GM19043 (cell line): ENCODE data around the gene FLNB.

Experiments
- ATAC-seq: cut with Tn5 transposase; IDR thresholded peaks from one replicate; pipeline ENCODE4 v1.9.1; 2021; ENCODE audit warnings: low read depth; ENCODE audit not compliant: unreplicated experiment

FLNB gene

DNA sequence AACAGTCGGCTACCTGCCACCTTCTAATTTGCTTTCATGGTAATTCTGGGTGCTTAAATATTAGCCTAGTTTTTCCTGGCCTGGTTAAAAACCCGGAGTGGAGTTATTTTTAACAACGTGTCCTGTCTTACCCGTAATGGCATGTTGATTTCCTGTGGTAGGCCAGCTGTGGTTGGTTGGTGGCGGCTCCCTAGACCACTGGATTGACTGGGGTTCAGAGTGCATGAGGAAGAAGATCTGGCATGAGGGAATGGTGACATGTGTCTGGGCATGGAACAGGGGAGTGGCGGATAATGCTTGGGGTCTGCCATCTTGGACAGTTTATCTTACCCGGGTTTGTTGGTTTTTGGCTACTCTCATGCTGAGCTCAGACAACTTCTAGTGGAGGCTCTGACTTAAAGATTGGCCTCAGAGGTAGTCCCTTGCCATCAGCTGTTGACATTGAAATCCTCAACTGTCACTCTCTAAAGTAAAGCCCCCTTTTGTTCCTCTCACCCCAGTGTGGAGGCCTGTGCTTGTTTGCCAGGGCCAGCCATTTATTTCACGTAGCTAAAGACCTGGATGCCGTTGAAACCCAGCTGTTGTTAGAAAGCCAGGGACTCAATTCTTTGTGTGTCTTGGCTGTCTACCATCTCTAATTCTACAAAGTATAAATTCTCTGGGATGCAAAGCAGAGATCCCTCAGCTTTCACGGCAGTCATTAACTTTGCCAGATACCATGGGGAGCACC lies 121.0 kb downstream of the FLNB start:
- no peak for ATAC-seq

DNA sequence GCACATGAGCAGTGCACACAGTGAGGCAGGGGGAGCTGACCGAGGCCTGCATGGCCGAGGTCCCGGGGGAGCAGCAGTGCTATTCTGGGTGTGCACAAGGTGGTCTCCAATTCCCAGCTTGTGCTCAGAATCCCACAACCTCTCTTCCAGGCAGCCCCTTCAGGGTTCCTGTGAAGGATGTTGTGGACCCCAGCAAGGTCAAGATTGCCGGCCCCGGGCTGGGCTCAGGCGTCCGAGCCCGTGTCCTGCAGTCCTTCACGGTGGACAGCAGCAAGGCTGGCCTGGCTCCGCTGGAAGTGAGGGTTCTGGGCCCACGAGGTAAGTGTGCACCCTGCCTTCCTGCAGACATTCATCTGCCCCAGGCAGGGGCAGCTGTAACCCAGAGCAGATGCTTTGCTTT lies 122.4 kb downstream of the FLNB start:
- no peak for ATAC-seq

DNA sequence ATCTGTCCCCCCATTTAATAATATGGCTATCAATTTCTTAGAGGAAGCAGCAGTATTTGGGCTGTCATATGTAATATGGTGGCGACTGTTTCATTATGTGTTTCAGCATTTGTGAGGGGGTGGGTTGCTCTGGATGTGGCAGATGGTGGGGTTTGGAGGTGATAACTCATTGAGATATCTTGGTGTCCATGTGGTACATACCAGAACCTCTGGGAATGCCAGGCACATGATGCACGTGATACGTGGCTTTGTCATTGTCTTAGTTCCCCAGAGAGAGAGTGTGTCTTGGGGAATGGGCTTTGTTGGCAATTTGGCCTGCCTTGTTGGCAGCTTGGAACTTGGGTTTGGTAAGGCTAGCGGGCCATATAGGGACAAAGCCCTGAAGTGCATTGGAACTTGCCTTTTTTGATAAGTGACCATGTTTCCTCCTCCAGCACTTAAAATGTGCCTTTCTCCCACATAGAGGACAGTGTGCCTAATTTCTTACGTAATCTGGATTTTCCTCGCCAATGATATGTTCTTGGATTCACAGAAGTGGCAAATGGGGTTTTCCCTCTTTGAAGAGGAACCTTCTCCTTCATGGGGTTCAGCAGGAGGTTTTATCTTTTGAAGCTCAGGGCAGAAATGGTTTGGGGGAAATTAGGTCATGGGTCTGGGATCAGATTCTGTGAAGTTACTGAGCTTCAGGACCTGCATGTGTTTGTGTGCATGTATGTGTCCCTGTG lies 123.0 kb downstream of the FLNB start:
- no peak for ATAC-seq

DNA sequence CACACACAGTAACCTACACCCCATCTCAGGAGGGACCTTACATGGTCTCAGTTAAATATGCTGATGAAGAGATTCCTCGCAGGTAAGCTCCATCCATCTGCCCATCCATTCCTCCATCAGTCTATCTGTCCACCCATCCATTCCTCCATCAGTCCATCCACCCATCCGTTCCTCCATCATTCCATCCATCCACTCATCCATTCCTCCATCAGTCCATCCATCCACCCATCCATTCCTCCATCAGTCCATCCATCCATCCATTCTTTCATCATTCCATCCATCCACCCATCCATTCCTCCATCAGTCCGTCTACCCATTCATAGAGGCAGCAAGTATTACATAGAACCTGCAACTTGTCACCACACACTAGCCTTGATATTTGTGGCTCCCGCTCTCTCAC lies 124.6 kb downstream of the FLNB start:
- no peak for ATAC-seq

DNA sequence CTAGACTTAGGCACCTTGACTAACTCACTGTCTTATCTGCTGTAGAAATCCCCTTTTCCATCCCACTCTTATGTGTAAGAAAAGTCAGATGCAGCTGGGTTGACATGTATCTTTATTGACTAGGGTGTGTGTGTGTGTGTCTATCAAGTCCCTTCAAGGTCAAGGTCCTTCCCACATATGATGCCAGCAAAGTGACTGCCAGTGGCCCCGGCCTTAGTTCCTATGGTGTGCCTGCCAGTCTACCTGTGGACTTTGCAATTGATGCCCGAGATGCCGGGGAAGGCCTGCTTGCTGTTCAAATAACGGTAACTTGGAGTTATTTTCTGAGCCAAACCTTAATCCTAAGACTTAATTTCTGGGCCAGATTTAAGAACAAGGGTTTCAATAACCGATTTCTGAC lies 126.2 kb downstream of the FLNB start:
- ATAC-seq, result no peak

DNA sequence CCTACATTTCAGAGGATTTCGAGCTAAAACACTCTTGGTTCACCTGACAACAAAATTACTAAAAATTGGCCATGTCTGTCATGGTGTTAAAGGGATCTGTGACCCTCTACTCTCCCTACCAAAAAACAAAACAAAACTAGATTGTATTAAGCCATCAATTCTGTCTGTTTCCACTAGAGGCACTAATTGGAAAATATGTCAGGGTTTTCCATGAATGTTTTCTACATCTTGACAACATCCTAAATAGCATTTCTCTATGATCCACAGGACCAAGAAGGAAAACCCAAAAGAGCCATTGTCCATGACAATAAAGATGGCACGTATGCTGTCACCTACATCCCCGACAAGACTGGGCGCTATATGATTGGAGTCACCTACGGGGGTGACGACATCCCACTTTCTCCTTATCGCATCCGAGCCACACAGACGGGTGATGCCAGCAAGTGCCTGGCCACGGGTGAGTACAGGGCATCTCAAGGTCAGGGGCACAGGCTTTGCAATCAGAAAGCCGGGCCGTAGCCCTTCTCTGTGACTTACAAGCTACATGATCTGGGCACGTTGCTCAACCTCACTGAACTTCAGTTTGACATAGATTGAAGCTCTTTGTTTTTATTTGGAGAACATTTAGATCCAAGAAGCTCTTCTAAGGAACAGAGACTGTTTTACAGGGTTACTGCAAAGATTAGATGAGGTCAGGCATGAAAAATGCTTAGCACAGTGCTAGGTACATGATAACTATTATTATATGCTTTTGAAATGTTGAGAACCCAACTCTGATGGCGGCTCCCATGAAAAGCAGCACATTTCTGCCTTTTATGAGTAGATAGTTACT lies 127.7 kb downstream of the FLNB start:
- ATAC-seq, result no peak

DNA sequence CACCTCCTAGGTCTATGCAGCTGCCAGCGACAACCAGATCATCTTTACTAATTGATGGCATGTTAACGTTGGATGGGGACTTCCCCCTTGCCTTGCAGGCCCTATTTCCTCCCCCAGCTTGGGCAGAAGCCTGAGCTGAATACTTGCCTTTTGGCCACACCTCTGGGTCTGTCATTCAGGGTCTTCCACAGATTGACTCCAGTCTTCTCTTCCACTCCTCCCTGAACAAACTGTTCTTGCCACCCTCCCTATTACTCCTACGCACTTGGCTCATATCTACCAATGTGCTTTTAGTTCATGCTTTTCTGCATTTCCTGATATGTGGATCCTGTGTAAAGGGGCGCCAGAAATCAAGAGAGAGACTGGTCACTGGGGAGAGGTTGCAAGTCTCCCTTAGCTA lies 129.1 kb downstream of the FLNB start:
- ATAC-seq, result no peak

DNA sequence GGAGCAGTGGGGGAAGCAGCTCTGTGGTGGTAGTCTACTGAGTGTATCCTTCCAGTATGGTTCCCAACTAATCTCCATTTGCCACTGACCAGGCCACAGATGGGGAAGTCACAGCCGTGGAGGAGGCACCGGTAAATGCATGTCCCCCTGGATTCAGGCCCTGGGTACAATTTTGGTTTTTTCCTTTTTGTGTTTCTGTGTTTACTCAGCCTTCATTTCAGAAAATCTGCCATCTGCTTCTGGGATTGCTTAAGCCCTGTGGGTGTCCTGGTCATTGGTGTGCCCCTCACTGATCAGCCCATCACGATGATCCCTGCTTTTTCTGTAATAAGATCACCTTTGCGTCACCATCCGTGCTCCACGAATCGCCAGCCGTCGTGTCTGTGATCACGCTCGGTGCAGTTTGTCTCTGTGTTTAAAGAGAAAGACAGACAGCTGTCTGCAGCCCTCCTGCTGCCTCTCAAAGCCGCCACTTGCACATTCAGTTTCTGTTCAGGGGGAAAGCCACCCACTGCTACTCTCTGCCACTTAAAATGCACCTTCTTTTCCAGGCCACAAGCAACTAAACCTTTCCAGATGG lies 133.6 kb downstream of the FLNB start:
- no peak for ATAC-seq

DNA sequence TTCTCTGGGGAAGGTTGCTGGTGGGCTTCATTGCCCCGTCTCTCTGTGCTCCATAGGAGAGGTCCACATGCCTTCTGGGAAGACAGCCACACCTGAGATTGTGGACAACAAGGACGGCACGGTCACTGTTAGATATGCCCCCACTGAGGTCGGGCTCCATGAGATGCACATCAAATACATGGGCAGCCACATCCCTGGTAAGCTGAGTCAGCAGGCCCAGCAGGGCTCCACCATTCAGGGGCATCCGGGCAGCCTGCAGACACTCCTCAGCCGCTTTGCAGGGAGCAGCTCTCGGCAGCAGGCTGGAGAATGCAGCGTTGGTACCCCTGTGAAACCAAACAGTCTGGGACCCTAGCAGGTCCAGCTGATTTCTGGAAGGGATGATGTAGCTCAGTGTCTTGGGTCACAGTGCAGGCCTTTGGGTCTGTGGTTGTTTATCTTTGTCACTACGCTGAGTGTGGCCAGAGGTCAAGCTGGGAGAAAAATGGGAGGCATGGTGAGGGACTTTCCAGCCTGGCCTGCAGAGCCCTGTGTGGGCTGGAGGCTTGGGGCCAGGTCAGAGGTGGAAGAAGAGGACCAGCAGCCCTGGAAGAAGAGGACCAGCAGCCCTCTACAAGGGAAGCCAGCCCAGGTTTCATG lies 135.3 kb downstream of the FLNB start:
- ATAC-seq, result no peak

DNA sequence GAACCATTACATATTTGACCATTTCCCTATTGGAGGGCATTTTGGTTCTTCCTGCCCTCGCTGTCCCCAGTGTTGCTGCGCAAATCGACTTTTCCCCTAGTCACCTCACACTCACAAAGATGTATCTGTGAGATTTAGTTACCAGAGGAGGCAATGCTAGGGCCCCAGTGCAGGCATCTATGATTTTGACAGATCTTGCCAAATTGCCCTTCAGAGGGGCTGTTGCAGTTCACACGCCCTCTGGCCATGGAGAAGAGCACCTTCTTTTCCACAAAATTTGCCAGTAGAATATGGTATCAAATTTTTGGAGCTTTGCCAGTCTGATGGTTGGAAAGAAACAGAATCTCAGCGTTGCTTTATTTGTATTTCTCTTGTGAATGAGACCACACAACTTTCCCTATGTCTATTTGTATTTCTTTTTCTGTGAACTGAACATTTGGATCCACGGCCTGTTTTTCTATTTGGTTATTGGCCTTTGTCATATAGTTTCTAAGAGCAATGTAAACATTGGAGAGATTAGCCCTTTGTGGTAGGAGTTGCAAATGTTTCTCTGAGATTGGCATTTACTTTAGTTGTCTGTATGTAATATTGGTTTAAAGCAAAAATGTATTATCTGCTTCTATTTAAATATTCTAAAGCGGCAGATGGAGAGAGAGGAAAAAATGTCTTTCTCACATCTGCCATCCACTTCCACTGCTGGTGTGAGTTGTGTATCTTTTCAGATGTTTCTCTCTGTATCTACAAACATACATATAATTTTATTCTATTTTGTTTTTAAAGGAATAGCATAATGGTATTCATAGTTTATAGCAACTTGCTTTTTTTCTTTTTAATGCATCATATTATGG lies 136.5 kb downstream of the FLNB start:
- no peak for ATAC-seq

DNA sequence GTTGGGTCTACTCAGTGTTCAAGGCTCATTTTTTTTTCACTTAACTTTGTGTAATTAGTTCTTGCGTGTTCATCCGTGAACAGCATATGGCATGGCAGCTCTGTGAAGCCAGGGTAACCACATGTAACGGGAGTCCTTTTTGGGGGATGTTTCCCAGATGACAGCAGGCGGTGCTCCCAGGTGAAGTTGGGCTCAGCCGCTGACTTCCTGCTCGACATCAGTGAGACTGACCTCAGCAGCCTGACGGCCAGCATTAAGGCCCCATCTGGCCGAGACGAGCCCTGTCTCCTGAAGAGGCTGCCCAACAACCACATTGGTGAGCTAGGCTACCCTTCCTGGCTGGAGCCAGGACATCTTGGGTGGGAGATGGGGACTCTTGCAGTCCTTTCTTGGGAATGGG lies 139.8 kb downstream of the FLNB start:
- ATAC-seq, result no peak

DNA sequence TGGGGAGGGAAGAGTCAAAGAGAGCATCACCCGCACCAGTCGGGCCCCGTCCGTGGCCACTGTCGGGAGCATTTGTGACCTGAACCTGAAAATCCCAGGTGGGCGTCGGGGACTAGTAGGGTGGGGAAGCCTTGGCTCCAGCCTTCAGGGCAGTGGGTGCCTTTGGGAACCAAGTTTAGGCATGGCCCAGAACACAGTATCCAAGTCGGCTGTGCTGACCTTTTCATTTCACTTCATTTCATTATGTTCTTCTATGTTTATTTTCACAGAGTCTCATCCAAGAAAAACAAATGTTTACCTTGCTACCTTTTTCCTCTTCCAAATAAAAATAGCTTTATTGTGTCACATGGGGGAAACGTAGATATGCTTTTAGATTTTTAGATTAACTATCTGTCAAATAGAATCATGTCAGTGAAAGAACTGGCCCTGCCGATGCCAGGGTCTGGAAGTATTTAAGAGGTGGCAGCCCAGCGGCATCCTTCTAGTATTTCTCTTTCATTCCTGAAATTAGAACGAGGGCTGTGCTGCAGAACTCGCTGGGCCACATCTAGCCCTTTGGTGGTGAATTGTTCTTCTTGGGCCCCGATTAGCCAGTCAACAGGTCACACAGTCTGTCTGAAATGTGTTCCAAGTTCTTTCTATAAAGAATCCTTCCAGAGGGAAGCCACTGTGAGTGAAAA lies 142.0 kb downstream of the FLNB start:
- ATAC-seq, result no peak

DNA sequence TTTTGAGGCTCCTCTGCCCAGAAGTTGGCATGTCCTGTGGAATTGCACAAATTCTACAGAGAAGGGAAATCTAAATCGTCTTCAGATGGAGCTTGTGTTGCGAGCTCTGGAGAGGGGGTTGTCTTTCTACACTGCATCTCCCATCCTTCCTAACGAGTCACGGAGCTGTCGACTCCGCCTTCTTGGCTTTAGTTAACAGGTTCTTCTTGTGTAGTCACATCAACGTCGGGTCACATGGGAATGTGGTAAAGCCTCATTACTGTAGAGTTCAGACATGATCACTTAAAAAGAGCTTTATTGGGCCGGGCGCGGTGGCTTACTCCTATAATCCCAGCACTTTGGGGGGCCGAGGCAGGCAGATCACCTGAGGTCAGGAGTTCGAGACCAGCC lies 142.6 kb downstream of the FLNB start:
- ATAC-seq, result no peak

DNA sequence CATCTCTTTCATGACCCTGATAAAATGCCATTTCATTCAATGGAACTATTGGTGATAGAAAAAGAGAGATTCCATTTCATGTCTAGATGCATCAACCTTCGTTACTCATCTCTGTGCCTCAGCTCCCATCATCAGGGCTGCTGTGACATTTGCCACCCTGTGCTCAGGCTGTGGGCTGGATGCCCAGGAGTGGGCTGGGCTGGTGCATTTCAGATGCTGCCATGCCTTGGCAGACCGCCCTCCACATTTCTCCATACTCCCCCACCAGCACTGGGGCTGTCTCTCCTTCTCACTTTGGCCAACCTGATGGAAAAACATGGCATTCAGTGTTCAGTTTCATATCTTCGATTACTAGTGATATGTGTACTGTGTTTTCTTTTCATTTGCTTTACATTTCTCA lies 143.4 kb downstream of the FLNB start:
- no peak for ATAC-seq

DNA sequence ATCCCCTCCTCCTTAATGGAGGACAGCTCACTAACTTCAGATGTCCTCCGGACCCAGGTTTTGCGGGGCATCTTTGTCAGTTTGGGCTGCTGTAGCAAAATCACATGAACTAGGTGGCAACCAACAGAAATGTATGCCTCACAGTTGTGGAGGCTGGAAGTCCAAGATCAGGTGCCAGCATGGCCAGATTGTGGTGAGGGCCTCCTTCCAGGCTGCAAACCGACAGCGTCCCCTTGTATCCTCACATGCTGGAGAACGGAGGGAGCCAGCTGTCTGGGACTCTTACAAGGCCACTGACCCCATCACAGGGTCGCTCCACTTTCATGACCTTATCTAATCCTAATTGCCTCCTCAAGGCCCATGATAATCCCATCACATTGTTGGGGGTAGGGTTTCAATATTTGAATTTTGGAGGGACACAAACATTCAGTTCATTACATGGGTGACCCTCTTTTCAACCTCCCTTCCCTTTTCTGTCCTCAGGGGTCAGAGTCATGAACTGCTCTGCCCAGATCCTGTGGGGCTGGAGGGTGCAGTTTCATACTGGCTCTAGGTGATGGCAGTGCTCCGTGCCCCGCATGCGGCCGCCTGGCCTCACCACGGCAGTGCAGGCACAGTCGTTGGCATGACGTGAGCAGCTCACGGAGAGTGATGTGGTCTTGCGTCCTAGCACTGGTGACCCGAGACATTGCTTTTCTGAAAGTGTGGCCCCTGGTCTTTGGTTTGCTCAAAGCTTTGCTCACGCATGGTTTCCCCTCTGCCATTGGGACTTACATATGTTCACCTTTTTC lies 144.2 kb downstream of the FLNB start:
- no peak for ATAC-seq

DNA sequence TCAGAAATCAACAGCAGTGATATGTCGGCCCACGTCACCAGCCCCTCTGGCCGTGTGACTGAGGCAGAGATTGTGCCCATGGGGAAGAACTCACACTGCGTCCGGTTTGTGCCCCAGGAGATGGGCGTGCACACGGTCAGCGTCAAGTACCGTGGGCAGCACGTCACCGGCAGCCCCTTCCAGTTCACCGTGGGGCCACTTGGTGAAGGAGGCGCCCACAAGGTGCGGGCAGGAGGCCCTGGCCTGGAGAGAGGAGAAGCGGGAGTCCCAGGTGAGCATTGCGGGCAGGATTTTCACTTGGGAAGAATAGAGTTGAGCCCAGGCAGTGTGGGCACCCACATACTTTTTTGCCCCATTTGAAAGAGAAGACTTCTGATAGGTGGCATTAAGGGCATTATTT lies 145.1 kb downstream of the FLNB start:
- ATAC-seq, result no peak

DNA sequence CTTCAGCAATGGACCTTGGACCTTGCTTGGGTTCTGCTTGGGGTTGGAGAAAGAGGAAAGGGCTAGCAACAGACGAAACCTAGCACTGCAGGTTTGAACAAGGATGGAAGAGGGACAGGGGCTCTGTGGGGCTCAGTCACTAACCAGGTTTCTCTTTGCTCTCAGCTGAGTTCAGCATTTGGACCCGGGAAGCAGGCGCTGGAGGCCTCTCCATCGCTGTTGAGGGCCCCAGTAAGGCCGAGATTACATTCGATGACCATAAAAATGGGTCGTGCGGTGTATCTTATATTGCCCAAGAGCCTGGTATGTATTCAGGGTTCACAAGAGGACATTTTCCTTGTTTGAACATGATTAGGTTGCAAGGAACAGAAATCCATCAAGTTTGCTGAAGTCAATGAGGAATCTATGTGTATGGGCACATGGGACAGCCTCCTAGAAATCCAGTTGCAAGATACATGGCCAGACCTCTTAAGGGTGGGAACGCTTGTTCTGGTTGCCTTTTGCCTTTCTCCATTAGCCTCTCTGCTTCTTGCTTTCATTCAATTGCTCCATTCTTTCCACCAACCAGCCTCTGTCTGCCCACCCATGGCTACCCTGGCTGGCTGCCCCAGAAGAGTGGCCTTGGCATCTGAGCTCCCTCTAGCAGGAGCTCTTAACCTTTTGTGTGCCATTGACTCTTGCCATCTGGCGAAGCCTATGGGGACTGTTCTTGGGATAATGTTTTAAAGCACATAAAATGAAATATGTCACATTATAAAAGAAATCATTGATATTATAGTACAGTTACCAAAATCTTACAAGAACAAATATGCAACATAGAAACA lies 146.6 kb downstream of the FLNB start:
- ATAC-seq, result no peak

DNA sequence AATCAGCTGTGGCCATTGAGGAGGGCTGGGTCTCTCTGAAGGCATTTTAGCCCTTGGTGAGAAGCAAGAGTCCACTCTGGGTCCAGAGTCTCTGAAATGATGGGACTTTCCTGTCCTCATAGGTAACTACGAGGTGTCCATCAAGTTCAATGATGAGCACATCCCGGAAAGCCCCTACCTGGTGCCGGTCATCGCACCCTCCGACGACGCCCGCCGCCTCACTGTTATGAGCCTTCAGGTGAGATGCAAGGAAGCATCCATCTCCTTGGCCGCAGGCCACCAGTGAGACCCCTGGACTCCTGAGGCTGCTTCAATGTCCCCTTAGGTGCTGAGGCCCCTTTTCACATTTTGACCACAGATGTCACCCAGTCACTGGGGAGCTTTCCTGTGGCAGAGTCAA lies 147.6 kb downstream of the FLNB start:
- no peak for ATAC-seq
